H1 (cell line): Measurements from ENCODE around the gene ARMC5. TPM values are rescaled to one million over a fixed set of nuclear protein-coding genes. Genes with fewer than 3 reads are reported as not detected.

Experiments
- CTCF ChIA-PET: fragments of 300-600 bp; sonication (Branson Sonifier 250); formaldehyde crosslinking; loops from one replicate; lab custom pipeline; 2021; ENCODE audit not compliant: partially characterized antibody; lab: Charles Lee
- POLR2A ChIA-PET: fragments of 300-600 bp; sonication (Branson Sonifier 250); formaldehyde crosslinking; loops from one replicate; lab custom pipeline; 2021; ENCODE audit warnings: inconsistent platforms; ENCODE audit not compliant: partially characterized antibody; lab: Charles Lee
- DNase-seq, 2 experiments: peaks; one replicate each; pipeline versions ENCODE4 v3.0.0 to v3.0.0-alpha.2; 2010 to 2022; ENCODE audit warnings: low spot score in 2 of 2, low read depth in 1 of 2, mixed read lengths in 1 of 2
- FAIRE-seq: peaks from 2 replicates; lab custom pipeline; 2011; peaks lifted over from hg19 to GRCh38; lab: Jason Lieb, UNC
- H2AFZ ChIP-seq: 2 replicates; pipeline ENCODE4 v1.8.1; 2012; ENCODE audit warnings: low read length, inconsistent platforms
- H2AK5ac ChIP-seq: 2 replicates; pipeline ENCODE4 v1.6.1; 2013; ENCODE audit warnings: low read depth, low read length
- H2BK120ac ChIP-seq: replicated peaks from 2 replicates; pipeline ENCODE3; 2013; ENCODE audit warnings: low read depth, low read length, inconsistent platforms
- H2BK12ac ChIP-seq: 2 replicates; pipeline ENCODE4 v1.6.1; 2013; ENCODE audit warnings: low read depth, low read length
- H2BK15ac ChIP-seq: 2 replicates; pipeline ENCODE4 v1.6.1; 2013; ENCODE audit warnings: low read length
- H2BK20ac ChIP-seq: 2 replicates; pipeline ENCODE4 v1.6.1; 2013; ENCODE audit warnings: low read length
- H2BK5ac ChIP-seq: 2 replicates; pipeline ENCODE4 v1.6.1; 2013; ENCODE audit warnings: low read depth, low read length
- H3K14ac ChIP-seq: 2 replicates; pipeline ENCODE4 v1.6.1; 2013; ENCODE audit warnings: inconsistent platforms; ENCODE audit not compliant: insufficient read length
- H3K18ac ChIP-seq: 2 replicates; pipeline ENCODE4 v1.6.1; 2013; ENCODE audit warnings: low read length; ENCODE audit errors: extremely low read depth
- H3K23ac ChIP-seq: 2 replicates; pipeline ENCODE4 v1.6.1; 2013; ENCODE audit warnings: inconsistent platforms; ENCODE audit not compliant: insufficient read length
- H3K23me2 ChIP-seq: 2 replicates; pipeline ENCODE4 v1.6.1; 2013; ENCODE audit warnings: low read depth, low read length
- H3K27ac ChIP-seq: 2 replicates; pipeline ENCODE4 v1.6.1; 2011; ENCODE audit warnings: low read depth, low read length, inconsistent platforms
- H3K27me3 ChIP-seq, 4 experiments: replicated peaks in 1 of 4; 1 replicate in 1 of 4; 2 replicates in 3 of 4; pipeline versions ENCODE4 v1.6.1 to v1.8.1; 2011 to 2013; ENCODE audit warnings: low read length in 3 of 4, mild to moderate bottlenecking in 3 of 4, inconsistent platforms in 2 of 4, mixed read lengths in 2 of 4, moderate library complexity in 1 of 4; ENCODE audit not compliant: control insufficient read depth in 3 of 4, insufficient read depth in 3 of 4; ENCODE audit errors: extremely low read depth in 1 of 4
- H3K36me3 ChIP-seq, 4 experiments: 2 replicates each; pipeline versions ENCODE4 v1.6.1 to v1.8.1; 2011 to 2013; ENCODE audit warnings: mild to moderate bottlenecking in 4 of 4, low read length in 3 of 4, moderate library complexity in 2 of 4, control low read depth in 1 of 4, inconsistent platforms in 1 of 4; ENCODE audit not compliant: insufficient read depth in 4 of 4, control insufficient read depth in 2 of 4
- H3K4ac ChIP-seq: replicated peaks from 2 replicates; pipeline ENCODE3; 2013; ENCODE audit warnings: low read length, low read depth, mixed read lengths, inconsistent platforms; ENCODE audit not compliant: insufficient read length
- H3K4me1 ChIP-seq, 4 experiments: replicated peaks in 1 of 4; 1 replicate in 1 of 4; 2 replicates in 3 of 4; pipeline versions ENCODE4 v1.6.1 to v1.8.1; 2011 to 2013; ENCODE audit warnings: low read length in 3 of 4, inconsistent platforms in 2 of 4, mixed read lengths in 1 of 4; ENCODE audit not compliant: insufficient read depth in 4 of 4, control insufficient read depth in 3 of 4
- H3K4me2 ChIP-seq, 2 experiments: 2 replicates each; pipeline versions ENCODE4 v1.6.1 to v1.8.1; 2011 to 2013; ENCODE audit warnings: low read depth in 2 of 2, low read length in 2 of 2, control low read depth in 1 of 2, inconsistent platforms in 1 of 2, mild to moderate bottlenecking in 1 of 2; ENCODE audit not compliant: insufficient read depth in 1 of 2
- H3K4me3 ChIP-seq, 4 experiments: fragments of 200-600, 300-600 bp in 1 of 4; sonication (generic), shearing (Covaris generic), sonication (Bioruptor Twin) in 1 of 4; 2 replicates each; pipeline versions ENCODE4 v1.5.1 to v1.8.1; 2011 to 2016; ENCODE audit warnings: low read length in 4 of 4, low read depth in 3 of 4, control low read depth in 2 of 4, inconsistent platforms in 2 of 4, mild to moderate bottlenecking in 2 of 4, mixed read lengths in 1 of 4, moderate library complexity in 1 of 4; ENCODE audit not compliant: insufficient read depth in 2 of 4; ENCODE audit errors: extremely low read depth in 1 of 4
- H3K56ac ChIP-seq: replicated peaks from 2 replicates; pipeline ENCODE3; 2013; ENCODE audit warnings: low read depth, mild to moderate bottlenecking, mixed read lengths, low read length, inconsistent platforms; ENCODE audit not compliant: insufficient read length
- H3K79me1 ChIP-seq: 2 replicates; pipeline ENCODE4 v1.6.1; 2013; ENCODE audit warnings: low read depth, low read length, control low read depth
- H3K79me2 ChIP-seq, 2 experiments: 2 replicates each; pipeline versions ENCODE4 v1.6.1 to v1.8.1; 2012 to 2013; ENCODE audit warnings: low read length in 2 of 2, mild to moderate bottlenecking in 2 of 2, inconsistent platforms in 1 of 2; ENCODE audit not compliant: insufficient read depth in 2 of 2, control insufficient read depth in 1 of 2
- H3K9ac ChIP-seq, 4 experiments: replicated peaks in 1 of 4; 1 replicate in 1 of 4; 2 replicates in 3 of 4; pipeline versions ENCODE4 v1.6.1 to v1.8.1; 2011 to 2013; ENCODE audit warnings: low read depth in 3 of 4, low read length in 3 of 4, control low read depth in 2 of 4, mild to moderate bottlenecking in 2 of 4, moderate library complexity in 2 of 4, inconsistent platforms in 1 of 4; ENCODE audit errors: extremely low read depth in 1 of 4
- H3K9me3 ChIP-seq, 2 experiments: 2 replicates each; pipeline versions ENCODE4 v1.6.1 to v1.8.1; 2012 to 2013; ENCODE audit warnings: mild to moderate bottlenecking in 2 of 2, moderate library complexity in 2 of 2, control low read depth in 1 of 2, inconsistent platforms in 1 of 2, low read depth in 1 of 2, low read length in 1 of 2, mixed read lengths in 1 of 2; ENCODE audit not compliant: insufficient read depth in 2 of 2
- H4K20me1 ChIP-seq, 2 experiments: replicated peaks in 1 of 2; 2 replicates each; pipeline versions ENCODE3 to v1.8.1; 2011 to 2013; ENCODE audit warnings: inconsistent platforms in 2 of 2, low read length in 2 of 2, mild to moderate bottlenecking in 1 of 2; ENCODE audit not compliant: insufficient read depth in 2 of 2, control insufficient read depth in 1 of 2
- H4K5ac ChIP-seq: 2 replicates; pipeline ENCODE4 v1.6.1; 2013; ENCODE audit warnings: low read length, low read depth, mixed read lengths, inconsistent platforms; ENCODE audit not compliant: insufficient read length
- H4K8ac ChIP-seq: 2 replicates; pipeline ENCODE4 v1.8.0; 2013; ENCODE audit warnings: mild to moderate bottlenecking, moderate library complexity, low read length, inconsistent platforms; ENCODE audit not compliant: insufficient read depth; ENCODE audit errors: extremely low read depth
- H4K91ac ChIP-seq: replicated peaks from 2 replicates; pipeline ENCODE3; 2013; ENCODE audit warnings: low read length, mixed read lengths, inconsistent platforms; ENCODE audit not compliant: insufficient read length
- EZH2 ChIP-seq: fragments of 200-600 bp; sonication (generic); IDR thresholded peaks from 2 replicates; pipeline ENCODE4 v1.7.1; 2012; ENCODE audit warnings: low read depth, mild to moderate bottlenecking, moderate library complexity, low read length, inconsistent platforms; ENCODE audit not compliant: severe bottlenecking
- SIRT6 ChIP-seq: IDR thresholded peaks from one replicate; pipeline ENCODE4 v1.7.1; 2012; ENCODE audit warnings: low read length, inconsistent platforms
- TAF1 ChIP-seq: IDR thresholded peaks from 2 replicates; pipeline ENCODE4 v1.6.1; 2011; ENCODE audit warnings: mild to moderate bottlenecking, low read depth, low read length
- WGBS, 2 experiments: shearing (Covaris generic) in 1 of 2; methylation state at CpG; one replicate each; pipeline versions ENCODE4 v1.1.6 to v1.1.7; 2013 to 2015; ENCODE audit warnings: low lambda C conversion rate in 2 of 2, mixed read lengths in 2 of 2, inconsistent platforms in 1 of 2, low coverage in 1 of 2, missing lambda C conversion rate in 1 of 2; ENCODE audit not compliant: insufficient replicate concordance in 2 of 2, insufficient coverage in 1 of 2, insufficient read length in 1 of 2; ENCODE audit errors: extremely low coverage in 1 of 2, missing lambda C conversion rate in 1 of 2; 5-methylcytosine and 5-hydroxymethylcytosine counted together
- polyA plus RNA-seq, 7 experiments: library from polyadenylated mRNA; depleted of rRNA in 3 of 7; stranded (reverse) in 5 of 7; unstranded in 2 of 7; fragments of >200 nt in 5 of 7; fragments of 200-250 nt in 2 of 7; gene quantifications; 1 replicate in 5 of 7; 2 replicates in 1 of 7; 4 replicates in 1 of 7; pipeline versions ENCODE4 v1.2.1 to v1.2.3, GENCODE V29; 2011 to 2013; ENCODE audit warnings: missing spikeins in 2 of 7, mixed read lengths in 2 of 7
- total RNA-seq: library from RNA; stranded (reverse); fragmentation: NEBNext Ultra II Directional; extraction: Animal tissue kit (Norgen Biotek cat#: 25700); gene quantifications from 2 replicates; pipeline ENCODE4 v1.2.1, GENCODE V29; 2021

ARMC5 gene
- total and polyA plus RNA-seq, 2 of the 8 experiments (the other 6 are each of a cell fraction or from before 2014, with no cell fraction given): 7.8 to 8.7 TPM

DNA sequence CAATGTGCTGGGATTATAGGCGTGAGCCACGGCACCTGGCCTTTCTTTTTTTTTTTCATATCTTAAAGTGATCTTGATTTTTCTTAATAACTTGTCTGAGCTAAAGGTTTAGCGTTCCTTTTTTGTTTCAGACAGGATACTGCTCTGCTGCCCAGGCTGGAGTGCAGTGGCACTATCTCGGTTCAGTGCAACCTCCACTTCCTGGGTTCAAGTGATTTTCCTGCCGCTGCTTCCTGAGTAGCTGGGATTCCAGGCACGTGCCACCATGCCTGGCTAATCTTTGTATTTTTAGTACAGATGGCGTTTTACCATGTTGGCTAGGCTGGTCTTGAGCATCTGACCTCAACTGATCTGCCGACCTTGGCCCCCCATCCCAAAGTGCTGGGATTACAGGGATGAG, 44.9 kb downstream of the ARMC5 start:
- no peak overlapping the region for H3K4me2 ChIP-seq
- no peak overlapping the region for H4K5ac ChIP-seq
- H2BK12ac ChIP-seq: no peak overlapping the region
- 88% methylated on average over 8 of the region's 8 CpGs; no CpG with 5 or more reads in 1 of the 2 experiments for WGBS, 2 experiments
- H3K23me2 ChIP-seq: peaks cover 4% of the 10 kb centered on the region; the same call in 1 of the 2 replicates
- H2AFZ ChIP-seq: no peak overlapping the region
- no peak overlapping the region for H3K18ac ChIP-seq
- no peak overlapping the region for H2BK5ac ChIP-seq
- peaks cover 0 to 3% (median 0%) of the 10 kb centered on the region in 4 experiments; a peak in 1 of 8 replicates for H3K36me3 ChIP-seq
- ChIA-PET CTCF (no interaction called here), POLR2A (interaction anchor here (1.1 to 10.6 kb wide), 2 partner anchors 16 to 25 kb away, joined by 3 to 69 read pairs; no protein-coding TSS in a partner anchor)
- H3K9me3 ChIP-seq: no peaks in the 10 kb centered on the region
- no peak overlapping the region for H4K8ac ChIP-seq
- no peak overlapping the region for H2BK20ac ChIP-seq
- FAIRE-seq (no peak), DNase-seq (no peak)
- no peaks in the 10 kb centered on the region for H3K27me3 ChIP-seq
- H3K9ac ChIP-seq: no peak overlapping the region
- peaks cover 0 to 6% of the 10 kb centered on the region in 2 experiments; a peak in 1 of 4 replicates for H3K79me2 ChIP-seq
- peaks cover 2 to 10% (median 9%) of the 10 kb centered on the region in 4 experiments for H3K4me1 ChIP-seq
- H4K91ac ChIP-seq: no peak overlapping the region
- H3K79me1 ChIP-seq: 0 out of 2 replicates have a peak, but pooled peaks cover 2% of the 10 kb centered on the region
- no peak overlapping the region for H3K23ac ChIP-seq
- no peak overlapping the region for H2AK5ac ChIP-seq
- H3K56ac ChIP-seq: no peak overlapping the region
- no peak overlapping the region for H3K4ac ChIP-seq
- H3K27ac ChIP-seq: no peak overlapping the region
- no peak overlapping the region for H2BK15ac ChIP-seq
- H3K4me3 ChIP-seq: no peak overlapping the region
- H2BK120ac ChIP-seq: no peak overlapping the region
- H3K14ac ChIP-seq: no peak overlapping the region
- H4K20me1 ChIP-seq: no peaks in the 10 kb centered on the region
- TF ChIP-seq EZH2 (no peak), TAF1 (no peak), SIRT6 (no peak)
